ENCODE data around the gene STAM2. TPM values are rescaled to one million over a fixed set of nuclear protein-coding genes. Genes with fewer than 3 reads are reported as not detected.
A peak's percentile ranks its signal among the peaks of the same experiment; 100 is the strongest.
"Not testable (repeated sequence)": the region's sequence is repeated elsewhere in the genome, so short reads cannot be mapped to it uniquely, and the experiment has no call there.

STAM2 gene
- total and polyA plus RNA-seq, 3 donors from 2014 or later, result 35.7 to 47.6 (median 37.7) TPM

- Histone ChIP-seq H3K27me3 (no peaks in the 10 kb centered on the region), H3K4me3 (no peak overlapping the region), H3K27ac (no peak overlapping the region), H3K9me3 (no peaks in the 10 kb centered on the region), H3K36me3 (ENCODE audit: low read depth, missing control alignments) (no peaks in the 10 kb centered on the region), H3K4me1 (no peaks in the 10 kb centered on the region)
- 0% methylated on average over 1 of the region's 1 CpG for WGBS, 2 donors
- TF ChIP-seq CTCF (IDR thresholded peaks at IDR 0.05), result no peak
- no peak for TF ChIP-seq POLR2A (IDR thresholded peaks at IDR 0.05)
- intact Hi-C loops (cut with DNase I; ENCODE audit: low total_unique reads), result no loop called here
- no peak for DNase-seq
Measured at GRCh38 chr2:152183401-152184073, 8.0 kb upstream of the STAM2 start.

GRCh38 chr2:152177667-152178066 lies 2.1 kb upstream of the STAM2 start:
- intact Hi-C loops (cut with DNase I; ENCODE audit: low total_unique reads); H3K4me3 ChIP-seq; H3K27me3 ChIP-seq; DNase-seq; H3K36me3 ChIP-seq (ENCODE audit: low read depth, missing control alignments); H3K9me3 ChIP-seq; H3K27ac ChIP-seq: not testable (repeated sequence)
- H3K4me1 ChIP-seq, result peaks cover 11% of the 10 kb centered on the region
- 94 to 96% methylated on average over 6 to 7 of the region's 7 CpGs for WGBS, 2 donors

GRCh38 chr2:152176113-152176714 lies 651 bp upstream of the STAM2 start:
- no peaks in the 10 kb centered on the region for H3K27me3 ChIP-seq
- TF ChIP-seq CTCF (IDR thresholded peaks at IDR 0.05), result no peak
- no peak for TF ChIP-seq POLR2A (IDR thresholded peaks at IDR 0.05)
- WGBS, 2 donors, result 3 to 5% methylated on average over 28 to 29 of the region's 29 CpGs
- no peaks in the 10 kb centered on the region for H3K36me3 ChIP-seq (ENCODE audit: low read depth, missing control alignments)
- peak overlapping the region; percentile 71 to 89 for H3K4me3 ChIP-seq
- DNase-seq, result no peak
- peak overlapping the region; percentile 78 to 98 for H3K27ac ChIP-seq
- H3K4me1 ChIP-seq, result peaks cover 15% of the 10 kb centered on the region
- H3K9me3 ChIP-seq, result no peaks in the 10 kb centered on the region
- intact Hi-C loops (cut with DNase I; ENCODE audit: low total_unique reads), result no loop called here

- intact Hi-C loops (cut with DNase I; ENCODE audit: low total_unique reads), result no loop called here
- TF ChIP-seq CTCF (IDR thresholded peaks at IDR 0.05), result no peak
- TF ChIP-seq POLR2A (IDR thresholded peaks at IDR 0.05), result no peak
- Histone ChIP-seq H3K36me3 (ENCODE audit: low read depth, missing control alignments) (no peaks in the 10 kb centered on the region), H3K4me1 (peaks cover 15% of the 10 kb centered on the region), H3K27ac (peak overlapping the region; percentile 78 to 98), H3K27me3 (no peaks in the 10 kb centered on the region), H3K4me3 (peak overlapping the region; percentile 71 to 89), H3K9me3 (no peaks in the 10 kb centered on the region)
- no peak for DNase-seq
- 0 to 1% methylated on average over 10 of the region's 10 CpGs for WGBS, 2 donors
Measured at GRCh38 chr2:152175012-152175367, 573 bp downstream of the STAM2 start.

GRCh38 chr2:152174574-152174973 lies 989 bp downstream of the STAM2 start:
- intact Hi-C loops (cut with DNase I; ENCODE audit: low total_unique reads), result no loop called here
- Histone ChIP-seq H3K36me3 (ENCODE audit: low read depth, missing control alignments) (no peaks in the 10 kb centered on the region), H3K4me1 (peaks cover 15% of the 10 kb centered on the region), H3K27ac (peak overlapping the region in 1 of 2 donors; percentile 98), H3K27me3 (no peaks in the 10 kb centered on the region), H3K9me3 (no peaks in the 10 kb centered on the region), H3K4me3 (peak overlapping the region; percentile 71 to 89)
- 13 to 18% methylated on average over 7 of the region's 7 CpGs for WGBS, 2 donors
- no peak for TF ChIP-seq POLR2A (IDR thresholded peaks at IDR 0.05)
- TF ChIP-seq CTCF (IDR thresholded peaks at IDR 0.05), result no peak
- no peak for DNase-seq
